GM18519 (cell line): ENCODE data around the gene ATP5F1B.
"Not testable (repeated sequence)": the region's sequence is repeated elsewhere in the genome, so short reads cannot be mapped to it uniquely, and the experiment has no call there.

ENCODE experiments used
- ATAC-seq: cut with Tn5 transposase; IDR thresholded peaks from one replicate; pipeline ENCODE4 v1.9.1; 2021; ENCODE audit warnings: mild to moderate bottlenecking, moderate library complexity; ENCODE audit not compliant: unreplicated experiment, low FRiP score

Gene ATP5F1B

GRCh38 chr12:56653781-56654180 lies 8.0 kb upstream of the ATP5F1B start:
- ATAC-seq, result not testable (repeated sequence)

DNA sequence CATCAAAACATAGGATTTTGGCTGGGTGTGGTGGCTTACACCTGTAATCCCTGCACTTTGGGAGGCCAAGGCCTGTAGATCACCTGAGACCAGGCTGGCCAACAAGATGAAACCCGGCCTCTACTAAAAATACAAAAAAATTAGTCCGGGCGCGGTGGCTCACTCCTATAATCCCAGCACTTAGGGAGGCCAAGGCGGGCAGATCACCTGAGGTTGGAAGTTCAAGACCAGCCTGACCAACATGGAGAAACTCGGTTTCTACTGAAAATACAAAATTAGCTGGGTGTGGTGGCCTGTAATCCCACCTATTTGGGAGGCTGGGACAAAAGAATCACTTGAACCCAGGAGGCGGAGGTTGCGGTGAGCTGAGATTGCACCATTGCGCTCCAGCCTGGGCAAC lies 2.2 kb upstream of the ATP5F1B start:
- ATAC-seq, result not testable (repeated sequence)

DNA sequence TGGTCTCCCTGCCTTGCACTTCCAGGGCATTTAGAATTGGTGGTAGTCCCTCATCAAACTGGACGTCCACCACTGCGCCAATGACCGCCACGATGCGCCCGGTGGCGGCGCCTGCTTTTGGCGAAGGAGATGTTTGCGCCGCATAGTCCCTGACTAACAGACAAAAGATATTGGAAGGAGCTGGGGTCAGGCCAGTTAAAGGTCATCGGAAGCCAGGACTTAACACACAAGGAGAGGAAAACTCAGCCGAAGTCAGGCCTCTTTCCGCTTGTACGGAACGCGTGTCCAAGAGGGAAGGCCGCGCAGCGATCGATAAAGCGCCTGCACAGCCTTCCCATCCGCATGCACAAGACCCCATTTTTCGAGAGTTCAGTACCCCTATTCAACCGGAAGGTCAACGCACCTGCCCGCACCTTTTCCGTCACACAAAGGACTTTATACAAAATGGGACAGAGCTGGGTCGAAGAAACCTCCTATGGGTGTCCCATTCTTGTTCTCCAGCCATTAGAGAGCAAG lies 525 bp downstream of the ATP5F1B start:
- ATAC-seq, result no peak

- no peak for ATAC-seq
These were observed 1.1 kb downstream of the ATP5F1B start for GRCh38 chr12:56644654-56645053.

DNA sequence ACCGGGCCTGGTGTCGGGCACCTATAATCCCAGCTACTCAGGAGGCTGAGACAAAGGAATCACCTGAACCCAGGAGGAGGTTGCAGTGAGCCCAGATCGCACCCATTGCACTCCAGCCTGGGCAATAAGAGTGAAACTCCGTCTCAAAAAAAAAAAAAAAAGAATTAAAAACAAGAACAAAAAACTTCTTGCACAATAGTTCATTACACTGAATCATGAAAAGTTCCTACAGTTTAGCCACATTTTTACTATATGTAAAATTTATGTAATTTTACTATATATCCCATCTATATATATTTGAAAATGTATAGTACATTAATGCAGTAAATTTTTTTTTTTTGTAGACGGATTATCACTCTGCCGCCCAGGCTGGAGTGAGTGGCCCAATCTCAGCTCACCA lies 4.6 kb downstream of the ATP5F1B start:
- ATAC-seq, result no peak

DNA sequence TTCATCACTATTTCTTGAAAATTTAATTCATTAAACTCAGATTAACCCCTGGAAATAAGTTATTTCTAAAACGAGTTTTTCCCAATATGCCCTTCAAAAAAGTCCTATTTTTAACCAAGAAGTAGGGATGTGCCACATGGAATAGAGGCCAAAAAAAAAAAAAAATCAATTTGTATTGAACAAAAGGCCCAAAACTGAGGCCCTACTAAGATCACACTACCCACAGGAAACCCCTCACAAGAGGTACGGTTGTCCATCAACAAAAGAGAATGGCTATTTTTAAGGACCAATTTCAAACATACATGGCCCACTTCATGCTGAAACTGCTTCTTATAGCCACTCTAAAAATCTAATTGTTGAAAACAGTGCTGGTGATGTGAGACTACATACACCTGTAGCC lies 8.2 kb downstream of the ATP5F1B start:
- no peak for ATAC-seq

GRCh38 chr12:56636675-56637540 lies 8.9 kb downstream of the ATP5F1B start:
- ATAC-seq, result peak; percentile 32

- ATAC-seq, result peak; percentile 22
These were observed 9.7 kb downstream of the ATP5F1B start for GRCh38 chr12:56635806-56636674.

- no peak for ATAC-seq
These were observed 10.7 kb downstream of the ATP5F1B start for GRCh38 chr12:56634837-56635791.

- ATAC-seq, result no peak
These were observed 11.4 kb downstream of the ATP5F1B start for GRCh38 chr12:56634242-56634836.

DNA sequence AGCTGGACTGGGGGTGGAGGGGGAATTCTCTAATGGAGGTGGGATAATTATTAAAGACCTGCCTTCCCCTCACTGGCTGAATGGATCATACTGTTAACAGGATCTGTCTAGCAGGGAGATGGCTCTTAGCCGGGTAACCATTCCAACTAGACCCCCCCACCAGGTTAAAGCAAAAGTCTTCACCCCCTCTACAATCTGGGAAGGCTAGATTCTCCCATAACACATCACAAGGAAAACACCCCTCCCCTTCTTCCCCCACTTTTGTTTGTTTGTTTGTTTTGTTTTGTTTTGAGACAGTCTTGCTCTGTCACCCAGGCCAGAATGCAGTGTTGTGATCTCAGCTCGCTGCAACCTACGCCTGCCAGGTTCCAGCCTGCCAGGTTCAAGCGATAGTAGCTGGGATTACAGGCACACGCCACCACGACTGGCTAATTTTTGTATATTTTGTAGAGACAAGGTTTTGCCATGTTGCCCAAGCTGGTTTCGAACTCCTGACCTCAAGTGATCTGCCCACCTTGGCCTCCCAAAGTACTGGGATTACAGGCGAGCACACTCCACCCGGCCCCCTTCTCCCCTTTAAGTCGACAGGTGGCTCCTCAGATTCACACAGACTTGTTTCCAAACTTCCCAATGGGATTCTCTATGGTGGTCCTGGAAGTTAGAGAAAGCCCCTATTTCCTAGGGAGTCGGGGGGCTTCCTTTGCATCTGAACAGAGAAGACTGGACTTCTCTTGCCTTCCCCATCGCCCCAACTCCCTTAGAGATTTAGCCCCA lies 12.1 kb downstream of the ATP5F1B start:
- no peak for ATAC-seq

DNA sequence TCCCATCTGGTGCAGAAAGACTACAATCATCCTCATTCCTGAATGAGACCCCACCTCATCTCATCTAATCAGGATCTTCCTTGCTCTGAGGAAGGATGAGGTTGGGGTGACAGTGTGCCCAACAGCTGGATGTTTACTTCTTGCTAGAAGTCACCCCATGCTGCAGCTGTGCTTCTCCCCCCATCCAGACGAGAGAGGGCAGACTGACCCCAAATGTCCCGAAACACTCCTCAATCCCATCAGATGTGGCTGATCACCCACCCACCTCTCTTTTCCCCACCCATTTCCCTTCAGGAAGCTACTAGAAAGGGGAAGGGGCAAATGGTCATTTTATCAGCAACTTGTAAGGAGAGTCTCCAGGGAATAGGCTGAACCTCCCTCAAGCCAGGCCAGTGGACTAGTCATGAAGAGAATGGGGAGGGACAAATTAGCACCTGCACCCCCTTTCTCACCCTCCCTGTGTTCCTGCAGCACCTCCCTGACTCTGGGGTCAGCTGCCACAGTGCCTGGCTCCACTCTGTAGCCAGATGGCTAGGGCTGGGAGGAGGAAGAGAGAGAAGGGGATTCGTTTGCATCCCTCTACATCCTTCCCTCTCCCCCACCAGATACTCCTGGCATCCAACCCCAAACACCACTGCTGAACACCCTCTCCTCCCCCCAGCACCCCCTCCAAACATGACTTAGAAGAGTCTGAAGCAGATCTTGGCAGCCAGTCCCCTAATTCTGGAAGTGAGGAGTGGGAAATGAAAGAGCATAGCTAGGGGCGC lies 12.9 kb downstream of the ATP5F1B start:
- no peak for ATAC-seq

GRCh38 chr12:56631790-56632700 lies 13.7 kb downstream of the ATP5F1B start:
- ATAC-seq, result no peak

- peak; percentile 39 for ATAC-seq
These were observed 15.6 kb downstream of the ATP5F1B start, which contains the start of gene BAZ2A for GRCh38 chr12:56630180-56630632. Gene BAZ2A, minus strand, starts transcription at chr12:56630326. Its CDS starts 12,796 bp downstream, at chr12:56617530.

GRCh38 chr12:56629459-56630179 lies 16.2 kb downstream of the ATP5F1B start:
- no peak for ATAC-seq

DNA sequence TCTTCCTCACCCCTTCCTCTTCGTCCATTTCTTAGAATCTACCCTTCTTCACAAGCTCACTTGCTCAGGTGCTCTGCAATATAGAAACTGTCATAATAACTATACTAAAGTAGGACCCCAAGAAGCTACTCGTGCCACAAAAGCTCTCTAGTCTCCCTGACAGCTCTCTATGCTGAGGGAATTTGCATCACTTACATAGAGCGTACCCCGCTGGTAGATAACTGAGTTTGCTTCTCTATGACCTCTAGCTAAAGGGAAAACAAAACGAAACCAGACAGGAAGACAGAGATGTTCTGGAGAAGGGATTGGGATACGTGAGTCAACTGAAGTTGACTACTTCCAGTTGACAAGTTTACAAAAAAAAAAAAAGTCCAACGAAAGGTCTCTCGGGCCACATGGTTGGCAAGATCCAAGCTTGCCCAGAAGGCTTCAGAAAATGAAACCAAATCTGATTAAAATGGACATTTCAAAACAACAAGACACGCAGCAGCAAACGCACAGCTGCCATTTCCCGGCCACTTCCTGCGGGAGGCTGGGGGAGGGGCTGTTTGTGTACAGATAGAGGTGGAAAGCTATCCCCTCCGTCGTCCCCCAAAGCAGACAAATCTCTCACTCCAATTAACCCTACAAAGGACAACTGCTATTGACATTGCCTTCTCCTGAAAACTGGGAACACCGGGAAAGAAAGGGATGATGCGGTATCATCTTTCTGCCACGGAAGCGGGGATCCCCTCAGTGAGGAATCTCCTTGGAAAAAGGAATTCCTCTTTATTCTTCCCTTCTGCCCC lies 16.9 kb downstream of the ATP5F1B start:
- no peak for ATAC-seq
